IMR-90 (cell line): ENCODE data around the gene TLR10. TPM values are rescaled to one million over a fixed set of nuclear protein-coding genes. Genes with fewer than 3 reads are reported as not detected.

Source experiments
- ATAC-seq: fragments of 200-7000 bp; cut with Tn5 transposase; 2 replicates; pipeline ENCODE4 v1.9.1; 2020; ENCODE audit warnings: low read depth, mild to moderate bottlenecking, moderate library complexity
- BruUV-seq: library from RNA; stranded (reverse); fragments of 400-500 nt; replicated peaks from 2 replicates; lab custom pipeline; 2021; lab: Mats Ljungman, UMichigan
- CTCF ChIA-PET: fragments of 300-600 bp; formaldehyde crosslinking; extraction: SDS; loops from one replicate; lab custom pipeline; 2021; ENCODE audit warnings: antibody characterized with exemption; lab: Yijun Ruan, JAX
- POLR2A ChIA-PET: fragments of 300-600 bp; sonication (Branson Sonifier 250); formaldehyde crosslinking; loops from one replicate; lab custom pipeline; 2022; ENCODE audit warnings: antibody characterized with exemption; ENCODE audit not compliant: unreplicated experiment; lab: Charles Lee
- DNase-seq: peaks from one replicate; pipeline ENCODE4 v3.0.0; 2013
- H2AFZ ChIP-seq: replicated peaks from 2 replicates; pipeline ENCODE3; 2013; ENCODE audit warnings: low read length, mild to moderate bottlenecking; ENCODE audit not compliant: poor library complexity
- H2AK5ac ChIP-seq: 2 replicates; pipeline ENCODE4 v1.6.1; 2013; ENCODE audit warnings: low read depth, low read length, inconsistent platforms
- H2AK9ac ChIP-seq: replicated peaks from 2 replicates; pipeline ENCODE3; 2013; ENCODE audit warnings: mild to moderate bottlenecking, low read depth, low read length, moderate library complexity; ENCODE audit not compliant: poor library complexity
- H2BK120ac ChIP-seq: 2 replicates; pipeline ENCODE4 v1.6.1; 2013; ENCODE audit warnings: low read depth, low read length, inconsistent platforms
- H2BK15ac ChIP-seq: 3 replicates; pipeline ENCODE4 v1.6.1; 2013; ENCODE audit warnings: low read depth, low read length, inconsistent platforms
- H2BK20ac ChIP-seq: 2 replicates; pipeline ENCODE4 v1.6.1; 2013; ENCODE audit warnings: low read depth, mild to moderate bottlenecking, inconsistent platforms, low read length, moderate library complexity
- H2BK5ac ChIP-seq: 2 replicates; pipeline ENCODE4 v1.6.1; 2013; ENCODE audit warnings: mild to moderate bottlenecking, low read depth, low read length, inconsistent platforms; ENCODE audit not compliant: poor library complexity, severe bottlenecking
- H3K14ac ChIP-seq: replicated peaks from 2 replicates; pipeline ENCODE4 v1.6.1; 2013; ENCODE audit warnings: low read depth, low read length, inconsistent platforms
- H3K18ac ChIP-seq: 2 replicates; pipeline ENCODE4 v1.6.1; 2013; ENCODE audit warnings: low read depth, low read length, control low read depth
- H3K23ac ChIP-seq: 2 replicates; pipeline ENCODE4 v1.6.1; 2013; ENCODE audit warnings: low read depth, low read length, inconsistent platforms
- H3K27ac ChIP-seq: 2 replicates; pipeline ENCODE4 v1.5.1; 2013; ENCODE audit warnings: mild to moderate bottlenecking, control low read depth, low read length; ENCODE audit not compliant: insufficient read depth
- H3K27me3 ChIP-seq: 2 replicates; pipeline ENCODE4 v1.6.1; 2013; ENCODE audit warnings: low read length; ENCODE audit not compliant: control insufficient read depth, insufficient read depth
- H3K36me3 ChIP-seq: 2 replicates; pipeline ENCODE4 v1.6.1; 2013; ENCODE audit warnings: low read length, mixed read lengths; ENCODE audit not compliant: control insufficient read depth, insufficient read depth
- H3K4ac ChIP-seq: 2 replicates; pipeline ENCODE4 v1.6.1; 2013; ENCODE audit warnings: low read depth, low read length, inconsistent platforms
- H3K4me1 ChIP-seq: 2 replicates; pipeline ENCODE4 v1.6.1; 2013; ENCODE audit warnings: low read length, mixed read lengths; ENCODE audit not compliant: control insufficient read depth, insufficient read depth
- H3K4me2 ChIP-seq: 2 replicates; pipeline ENCODE4 v1.6.1; 2013; ENCODE audit warnings: low read depth, mild to moderate bottlenecking, control low read depth, low read length, moderate library complexity
- H3K4me3 ChIP-seq: 2 replicates; pipeline ENCODE4 v1.5.1; 2013; ENCODE audit warnings: low read depth, mild to moderate bottlenecking, control low read depth, low read length, moderate library complexity; ENCODE audit not compliant: insufficient read depth
- H3K56ac ChIP-seq: 2 replicates; pipeline ENCODE4 v1.6.1; 2013; ENCODE audit warnings: low read length, inconsistent platforms; ENCODE audit not compliant: insufficient read depth; ENCODE audit errors: extremely low read depth
- H3K79me1 ChIP-seq, 2 experiments: 2 replicates each; pipeline ENCODE4 v1.6.1; 2013; ENCODE audit warnings: low read length in 2 of 2, inconsistent platforms in 1 of 2, low read depth in 1 of 2
- H3K9ac ChIP-seq: 2 replicates; pipeline ENCODE4 v1.6.1; 2013; ENCODE audit warnings: low read depth, low read length, control low read depth
- H3K9me1 ChIP-seq: 2 replicates; pipeline ENCODE4 v1.6.1; 2013; ENCODE audit warnings: low read length, inconsistent platforms; ENCODE audit not compliant: insufficient read depth
- H3K9me3 ChIP-seq: 2 replicates; pipeline ENCODE4 v1.6.1; 2013; ENCODE audit warnings: low read length; ENCODE audit not compliant: control insufficient read depth, insufficient read depth
- H4K20me1 ChIP-seq: 2 replicates; pipeline ENCODE4 v1.6.1; 2013; ENCODE audit warnings: low read length, inconsistent platforms; ENCODE audit not compliant: insufficient read depth
- H4K5ac ChIP-seq: 2 replicates; pipeline ENCODE4 v1.6.1; 2013; ENCODE audit warnings: mild to moderate bottlenecking, low read depth, low read length, control low read depth
- H4K8ac ChIP-seq, 2 experiments: 2 replicates each; pipeline ENCODE4 v1.6.1; 2013; ENCODE audit warnings: low read depth in 2 of 2, low read length in 2 of 2, control low read depth in 1 of 2, inconsistent platforms in 1 of 2
- H4K91ac ChIP-seq: 2 replicates; pipeline ENCODE4 v1.6.1; 2013; ENCODE audit warnings: low read depth, low read length, inconsistent platforms; ENCODE audit not compliant: insufficient read depth
- CEBPB ChIP-seq: IDR thresholded peaks from 2 replicates; pipeline ENCODE4 v1.6.1; 2012; ENCODE audit warnings: low read depth, low read length, improper control_type of control experiment
- CTCF ChIP-seq: conservative IDR thresholded peaks from 2 replicates; pipeline ENCODE4 v1.5.1; 2012; ENCODE audit warnings: mild to moderate bottlenecking, low read depth, low read length, improper control_type of control experiment
- ELK1 ChIP-seq: fragments of 150-350 bp; IDR thresholded peaks from 2 replicates; pipeline ENCODE4 v1.6.1; 2016; ENCODE audit warnings: low read depth, mild to moderate bottlenecking, low read length, moderate library complexity, borderline replicate concordance
- FOS ChIP-seq: fragments of 150-350 bp; IDR thresholded peaks from 2 replicates; pipeline ENCODE4 v1.6.1; 2016; ENCODE audit warnings: low read depth, low read length
- MAFK ChIP-seq: IDR thresholded peaks from 2 replicates; pipeline ENCODE4 v1.6.1; 2012; ENCODE audit warnings: low read depth, low read length, improper control_type of control experiment
- MAZ ChIP-seq: IDR thresholded peaks from 2 replicates; pipeline ENCODE4 v1.6.1; 2012; ENCODE audit warnings: low read depth, mild to moderate bottlenecking, low read length, improper control_type of control experiment, moderate library complexity, borderline replicate concordance
- MXI1 ChIP-seq: IDR thresholded peaks from 2 replicates; pipeline ENCODE4 v1.6.1; 2012; ENCODE audit warnings: low read depth, mild to moderate bottlenecking, low read length, moderate library complexity, borderline replicate concordance
- POLR2A ChIP-seq: IDR thresholded peaks from 2 replicates; pipeline ENCODE4 v1.6.1; 2012; ENCODE audit warnings: mild to moderate bottlenecking, low read depth, low read length
- RAD21 ChIP-seq: IDR thresholded peaks from 2 replicates; pipeline ENCODE4 v1.6.1; 2012; ENCODE audit warnings: low read length, improper control_type of control experiment
- RCOR1 ChIP-seq: IDR thresholded peaks from 2 replicates; pipeline ENCODE4 v1.6.1; 2012; ENCODE audit warnings: mild to moderate bottlenecking, low read length, improper control_type of control experiment; ENCODE audit not compliant: insufficient replicate concordance
- RFX5 ChIP-seq: IDR thresholded peaks from 2 replicates; pipeline ENCODE4 v1.8.0; 2012; ENCODE audit warnings: low read depth, mild to moderate bottlenecking, low read length, moderate library complexity
- SMC3 ChIP-seq: fragments of 150-350 bp; IDR thresholded peaks from 2 replicates; pipeline ENCODE4 v1.6.1; 2016; ENCODE audit warnings: low read depth, mild to moderate bottlenecking, antibody characterized with exemption, low read length, moderate library complexity
- USF2 ChIP-seq: fragments of 150-350 bp; IDR thresholded peaks from 2 replicates; pipeline ENCODE4 v1.6.1; 2017; ENCODE audit warnings: mild to moderate bottlenecking, antibody characterized with exemption, low read length, low read depth
- WGBS, 2 experiments: methylation state at CpG; one replicate each; pipeline versions ENCODE4 v1.1.5 to v1.1.7; 2013; ENCODE audit warnings: missing lambda C conversion rate in 2 of 2; ENCODE audit not compliant: insufficient read length in 1 of 2; ENCODE audit errors: extremely low coverage in 2 of 2; 5-methylcytosine and 5-hydroxymethylcytosine counted together
- dilution Hi-C: fragments of 300-500 bp; cut with HindIII; formaldehyde crosslinking; loops from one replicate; pipeline ENCODE4 v1.14.3; 2018; ENCODE audit warnings: low sequenced_read_pairs; ENCODE audit not compliant: unreplicated experiment
- in situ Hi-C: fragments of 300-500 bp; cut with MboI; formaldehyde crosslinking; loops from 3 replicates; pipeline ENCODE4 v1.14.3; 2019; ENCODE audit warnings: low sequenced_read_pairs, inconsistent platforms, mixed read lengths
- intact Hi-C: fragments of 100-400 bp; cut with micrococcal nuclease; formaldehyde crosslinking; loops from 2 replicates; pipeline ENCODE4 v1.10.0; 2022
- polyA plus RNA-seq, 3 experiments: library from polyadenylated mRNA; depleted of rRNA; stranded (reverse); fragments of >200 nt; gene quantifications; 2 replicates each; pipeline ENCODE4 v1.2.3, GENCODE V29; 2012; ENCODE audit warnings: low replicate concordance in 1 of 3
- total RNA-seq: library from RNA; depleted of rRNA; stranded (reverse); fragments of >200 nt; gene quantifications from 2 replicates; pipeline ENCODE4 v1.2.3, GENCODE V29; 2012

TLR10 gene
- total and polyA plus RNA-seq, 2 of the 4 experiments (the other 2 are of a cell fraction): not detected

- DNase-seq (no peak), ATAC-seq (no peak)
- no peak for TF ChIP-seq CEBPB
- TF ChIP-seq SMC3: no peak
- TF ChIP-seq USF2: no peak
- no peak for TF ChIP-seq RAD21
- no peak for TF ChIP-seq POLR2A
- no peak for TF ChIP-seq RFX5
- no peak for TF ChIP-seq ELK1
- no peak for TF ChIP-seq CTCF
- TF ChIP-seq MAZ: no peak
- TF ChIP-seq MAFK: no peak
- TF ChIP-seq FOS: no peak
- no peak for TF ChIP-seq MXI1
- TF ChIP-seq RCOR1: no peak
- intact Hi-C loops: no loop called here
- Histone ChIP-seq H3K36me3 (no peaks in the 10 kb centered on the region), H3K14ac (no peak overlapping the region), H4K8ac (no peak overlapping the region), H2BK15ac (no peak overlapping the region), H3K4me3 (no peak overlapping the region), H2AK5ac (no peak overlapping the region), H4K20me1 (no peaks in the 10 kb centered on the region), H3K4ac (no peak overlapping the region), H3K9ac (no peak overlapping the region), H4K91ac (no peak overlapping the region), H3K4me2 (no peak overlapping the region), H2BK120ac (no peak overlapping the region), H3K9me3 (no peaks in the 10 kb centered on the region), H3K56ac (no peak overlapping the region), H3K4me1 (no peaks in the 10 kb centered on the region), H3K18ac (no peak overlapping the region), H4K5ac (no peak overlapping the region), H3K27me3 (peaks cover 2% of the 10 kb centered on the region), H3K79me1 (no peaks in the 10 kb centered on the region), H2AFZ (no peak overlapping the region), H2BK5ac (no peak overlapping the region), H3K23ac (no peak overlapping the region), H2AK9ac (no peak overlapping the region), H3K9me1 (no peaks in the 10 kb centered on the region), H2BK20ac (no peak overlapping the region), H3K27ac (no peak overlapping the region)
- CTCF ChIA-PET: interaction anchor here (0.6 kb wide), 1 partner anchor 10 kb away, joined by 3 read pairs; no protein-coding TSS in a partner anchor
- no TSS peak for BruUV-seq
- POLR2A ChIA-PET: interaction anchor here (0.6 kb wide), 2 partner anchors 9 to 549 kb away, joined by 3 read pairs; no protein-coding TSS in a partner anchor
- dilution Hi-C loops: no loop called here
- in situ Hi-C loops: no loop called here
- WGBS, 2 experiments: 40% methylated on average over 2 of the region's 6 CpGs; no CpG with 5 or more reads in 1 of the 2 experiments
Observed at GRCh38 chr4:38785041-38785790, 2.4 kb upstream of the TLR10 start.
